HG02870 (cell line): ENCODE data around the gene ASCL2.

Experiments used
- ATAC-seq: cut with Tn5 transposase; IDR thresholded peaks from one replicate; pipeline ENCODE4 v1.9.1; 2021; ENCODE audit warnings: mild to moderate bottlenecking, moderate library complexity; ENCODE audit not compliant: unreplicated experiment

The ASCL2 gene

DNA sequence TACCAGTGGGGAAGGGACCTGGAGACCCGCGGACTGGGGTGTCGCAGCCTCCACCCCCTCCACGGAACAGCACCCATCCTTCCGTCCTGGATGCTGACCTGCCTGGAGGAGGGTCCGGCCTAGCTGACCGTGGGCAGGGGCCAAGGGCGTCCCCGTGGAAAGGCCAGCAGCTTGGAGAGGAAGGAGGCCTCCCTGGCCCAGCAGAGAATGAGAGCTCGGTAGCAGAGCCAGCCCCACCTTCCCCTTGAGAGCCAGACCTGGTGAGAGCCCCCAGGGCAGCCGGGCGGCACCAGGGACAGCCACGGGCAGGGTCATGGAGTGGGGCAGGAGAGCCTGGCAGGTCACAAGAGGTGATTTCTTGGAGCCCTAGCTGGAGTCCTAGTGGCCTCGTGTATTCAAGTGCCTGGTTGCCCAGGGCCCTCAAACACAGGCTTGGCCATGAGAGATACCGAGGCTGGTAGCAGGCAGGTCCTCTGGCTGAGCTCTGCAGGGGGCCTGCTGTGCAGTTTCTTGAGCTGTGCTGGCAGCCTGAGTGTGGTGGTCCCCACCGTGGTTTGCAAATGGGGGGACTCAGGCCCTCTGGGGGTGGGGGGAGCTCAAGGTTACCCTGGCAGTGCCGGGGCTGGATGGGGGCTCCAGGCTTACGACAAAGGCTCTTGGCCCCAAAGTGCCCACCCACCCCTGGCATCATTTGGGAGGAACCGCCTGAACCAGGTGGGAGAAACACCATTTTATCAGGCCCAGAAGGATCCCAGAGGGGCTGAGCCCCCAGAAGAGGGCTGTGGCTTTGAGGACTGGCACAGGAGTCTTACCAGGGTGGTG, 39.1 kb upstream of the ASCL2 start:
- no peak for ATAC-seq

DNA sequence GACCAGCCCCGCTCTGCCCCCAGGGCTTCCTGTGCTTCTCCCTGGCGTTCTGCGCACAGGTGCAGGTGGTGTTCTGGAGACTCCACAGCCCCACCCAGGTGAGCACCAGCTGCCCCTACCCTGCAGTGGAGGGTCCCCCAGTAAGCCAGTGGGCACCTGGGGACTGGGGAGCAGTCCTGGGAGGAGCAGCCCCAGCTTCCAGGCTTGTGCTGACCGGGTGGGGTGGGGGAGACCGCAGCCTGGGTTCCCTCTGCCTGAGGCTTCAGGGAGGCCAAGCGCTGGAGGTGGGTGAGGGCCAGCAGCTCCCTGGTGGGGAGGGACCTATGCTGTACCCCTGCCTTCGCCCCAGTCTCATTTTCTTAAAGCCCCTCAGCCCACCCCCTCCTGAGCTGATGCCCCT, 38.3 kb upstream of the ASCL2 start:
- no peak for ATAC-seq

GRCh38 chr11:2307501-2308331, 37.3 kb upstream of the ASCL2 start:
- ATAC-seq = no peak

GRCh38 chr11:2306877-2307500, 36.6 kb upstream of the ASCL2 start:
- no peak for ATAC-seq

DNA sequence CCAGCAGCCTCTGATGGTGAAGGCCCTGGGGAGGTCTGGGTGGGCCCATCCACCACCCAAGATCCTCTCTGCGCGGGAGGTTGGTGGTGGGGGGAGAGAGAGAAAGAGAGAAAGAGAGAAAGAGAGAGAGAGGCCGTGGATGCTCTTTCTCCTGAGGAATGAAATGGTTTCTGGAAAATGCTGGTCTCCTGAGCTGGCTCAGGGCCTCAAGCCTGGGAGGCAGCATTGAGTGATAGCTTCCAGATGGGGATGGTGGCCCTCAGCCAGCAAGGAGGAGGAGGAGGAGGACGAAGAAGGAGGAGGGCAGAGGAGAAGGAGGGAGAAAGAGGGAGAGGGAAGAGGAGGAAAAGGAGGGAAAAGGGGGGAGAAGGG, 36.0 kb upstream of the ASCL2 start:
- ATAC-seq = no peak

- ATAC-seq = no peak
These were observed 35.5 kb upstream of the ASCL2 start for GRCh38 chr11:2305788-2306451.

GRCh38 chr11:2305140-2305778, 34.9 kb upstream of the ASCL2 start:
- no peak for ATAC-seq

DNA sequence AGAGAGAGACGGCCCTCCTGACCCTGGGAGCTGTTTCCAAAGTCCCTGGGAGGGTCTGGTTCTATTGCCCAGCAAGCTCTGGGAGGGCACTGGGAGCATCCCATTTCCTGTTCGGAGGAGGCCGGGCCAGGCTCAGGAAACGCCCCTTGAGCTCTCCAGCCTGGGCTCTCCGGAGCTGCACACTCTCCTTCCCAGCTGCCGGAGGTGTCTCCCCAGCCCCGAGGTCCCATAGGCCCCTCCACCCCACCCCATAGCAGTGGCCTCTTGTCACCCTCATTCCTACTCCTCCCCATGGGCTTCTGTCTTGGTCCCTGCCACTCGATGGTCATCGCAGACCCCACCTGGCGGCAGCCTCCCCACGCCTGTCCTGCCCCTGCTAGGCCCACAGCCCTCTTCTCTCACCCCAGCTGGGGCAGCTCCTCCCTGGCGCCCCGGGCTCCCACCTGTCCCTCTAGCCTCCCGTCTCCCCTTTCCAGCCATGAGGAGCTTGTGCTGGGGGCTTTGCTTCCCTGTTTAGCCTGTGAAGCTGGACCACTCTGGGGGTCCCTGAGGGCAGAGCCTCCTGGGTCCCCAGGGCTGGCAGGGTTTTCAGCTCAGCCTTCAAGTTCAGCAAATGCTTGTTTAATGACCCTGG, 34.2 kb upstream of the ASCL2 start:
- ATAC-seq = no peak

GRCh38 chr11:2303627-2304505, 33.5 kb upstream of the ASCL2 start:
- no peak for ATAC-seq

DNA sequence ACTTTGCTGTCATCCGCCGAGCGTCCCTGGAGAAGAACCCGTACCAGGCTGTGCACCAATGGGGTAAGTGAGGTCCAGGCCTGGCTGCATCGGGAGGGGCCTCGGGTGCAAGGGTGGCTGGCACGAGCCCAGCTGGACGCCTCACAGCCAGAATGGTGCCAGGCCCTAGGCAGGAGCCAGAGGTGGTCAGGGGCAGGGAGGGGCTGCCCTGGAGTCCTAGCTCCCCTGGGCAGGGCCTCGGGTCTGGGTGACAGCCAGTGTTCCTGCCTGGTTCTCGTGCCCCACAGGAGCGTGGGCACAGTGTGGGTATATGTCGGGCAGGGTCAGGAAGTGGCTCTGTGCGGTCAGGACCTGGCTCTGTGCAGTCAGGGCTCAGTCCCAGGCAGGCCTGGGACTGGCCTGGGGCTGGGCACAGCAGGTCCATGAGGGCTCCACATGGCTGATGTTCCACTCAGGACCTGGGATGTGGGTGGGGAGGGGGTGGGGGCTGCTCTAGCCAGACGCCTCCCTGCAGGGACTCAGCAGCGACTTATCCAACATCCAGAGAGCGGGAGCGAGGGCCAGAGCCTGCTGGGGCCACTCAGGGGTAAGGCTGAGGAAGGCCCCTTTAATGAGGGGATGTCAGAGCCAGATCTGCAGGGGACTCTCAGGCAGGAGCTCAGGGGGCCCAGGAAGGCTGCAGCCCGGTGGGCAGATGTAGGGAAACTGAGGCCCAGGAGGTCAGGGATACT, 32.7 kb upstream of the ASCL2 start:
- ATAC-seq = no peak

DNA sequence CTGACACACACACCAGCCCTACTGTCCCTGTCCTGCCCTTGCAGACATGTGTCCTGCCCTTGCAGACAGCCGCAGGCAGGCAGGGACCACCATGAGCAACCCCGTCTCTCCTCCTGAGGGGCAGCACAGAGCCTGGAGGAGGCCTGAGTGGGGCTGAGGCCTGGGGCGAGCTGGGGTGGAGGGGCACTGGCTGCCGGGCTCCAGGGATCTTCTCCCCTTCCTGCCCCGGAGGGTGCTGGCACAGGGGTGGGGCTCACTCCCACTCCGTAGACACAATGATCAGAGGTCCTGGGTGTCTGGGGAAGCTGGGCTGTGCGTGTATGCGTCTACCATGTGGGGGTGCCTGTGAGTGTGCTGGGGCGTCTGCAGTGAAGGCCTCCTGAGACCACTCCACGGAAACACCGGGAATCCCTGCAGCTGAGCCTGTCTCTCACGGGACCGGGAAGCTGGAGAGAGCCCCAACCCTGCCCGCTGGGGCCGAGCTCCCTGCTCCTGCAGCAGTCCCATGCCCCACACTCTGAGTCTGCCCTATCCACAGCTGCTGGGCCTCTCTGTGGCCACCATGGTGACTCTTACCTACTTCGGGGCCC, 32.0 kb upstream of the ASCL2 start:
- peak; percentile 18 for ATAC-seq

DNA sequence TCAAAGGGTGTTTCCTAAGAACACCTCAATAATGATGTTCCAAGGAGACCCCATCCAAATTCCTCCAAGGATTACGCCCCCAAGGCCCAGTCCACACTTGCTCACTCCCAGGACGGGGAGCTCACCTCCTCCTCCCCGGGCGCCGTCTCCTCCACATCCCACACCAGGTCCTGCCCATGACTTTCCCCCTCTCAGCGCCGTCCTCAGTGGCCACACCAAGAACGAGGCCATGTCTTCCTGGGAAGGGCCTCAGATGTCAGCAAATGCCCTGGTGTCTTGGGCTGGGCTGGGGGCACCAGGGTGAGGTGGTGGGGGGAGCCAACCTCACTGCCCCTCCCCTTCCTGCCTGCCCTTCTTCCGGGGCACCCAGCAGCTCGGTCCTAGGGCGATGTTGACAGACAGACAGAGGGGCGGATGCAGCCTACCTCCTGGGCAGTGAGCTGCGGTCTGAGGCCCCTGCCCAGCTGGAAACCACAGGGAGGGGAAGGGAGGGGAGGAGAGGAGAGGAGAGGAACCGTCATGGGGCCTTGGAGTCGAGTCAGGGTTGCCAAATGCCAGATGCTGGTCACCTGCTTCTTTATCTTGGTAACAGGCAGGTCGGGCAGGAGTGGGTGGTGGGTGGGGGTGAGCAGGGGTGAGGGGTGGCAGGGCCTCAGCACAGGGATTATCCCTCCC, 31.4 kb upstream of the ASCL2 start, which contains the start of the genes C11orf21 and TSPAN32:
Gene C11orf21, minus strand, starts transcription at position 288 of the 675 bp plus-strand sequence. Its CDS starts 110 bp downstream, at position 178.
Gene TSPAN32, plus strand, starts transcription at position 383 of the 675 bp plus-strand sequence. Its CDS starts 137 bp downstream, at position 520.
- ATAC-seq = peak; percentile 66

GRCh38 chr11:2300936-2301630, 30.7 kb upstream of the ASCL2 start:
- ATAC-seq = no peak

DNA sequence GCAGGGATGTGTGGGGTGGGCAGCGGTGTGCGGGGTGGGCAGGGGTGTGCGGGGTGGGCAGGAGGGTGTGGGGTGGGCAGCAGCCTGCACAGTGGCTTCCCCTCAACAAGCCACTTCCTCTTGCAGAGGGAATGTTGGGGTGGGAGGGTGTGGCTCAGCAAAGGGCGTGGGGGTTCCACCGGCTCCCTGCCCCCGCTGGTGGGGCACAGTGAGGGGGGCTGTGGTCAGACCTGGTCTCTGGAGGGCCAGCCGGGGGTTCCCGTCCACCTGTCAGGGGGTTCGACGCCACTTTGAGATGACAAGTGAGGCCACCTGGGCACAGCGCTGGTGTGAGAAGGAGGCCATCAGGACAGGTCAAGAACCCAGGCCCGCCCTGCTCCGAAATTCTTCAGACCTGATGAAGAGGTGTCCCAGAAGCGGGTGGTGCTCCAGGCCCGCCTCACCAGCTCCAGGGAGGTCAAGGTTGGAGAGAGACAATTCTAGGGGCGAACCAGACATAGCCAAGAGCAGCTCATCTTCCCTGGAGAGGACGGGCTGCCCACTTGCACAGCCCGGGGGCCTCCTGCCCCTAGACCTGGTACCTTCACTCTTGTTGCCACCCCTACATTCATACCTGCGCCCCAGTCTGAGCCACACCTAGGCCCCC, 30.0 kb upstream of the ASCL2 start:
- ATAC-seq = no peak

DNA sequence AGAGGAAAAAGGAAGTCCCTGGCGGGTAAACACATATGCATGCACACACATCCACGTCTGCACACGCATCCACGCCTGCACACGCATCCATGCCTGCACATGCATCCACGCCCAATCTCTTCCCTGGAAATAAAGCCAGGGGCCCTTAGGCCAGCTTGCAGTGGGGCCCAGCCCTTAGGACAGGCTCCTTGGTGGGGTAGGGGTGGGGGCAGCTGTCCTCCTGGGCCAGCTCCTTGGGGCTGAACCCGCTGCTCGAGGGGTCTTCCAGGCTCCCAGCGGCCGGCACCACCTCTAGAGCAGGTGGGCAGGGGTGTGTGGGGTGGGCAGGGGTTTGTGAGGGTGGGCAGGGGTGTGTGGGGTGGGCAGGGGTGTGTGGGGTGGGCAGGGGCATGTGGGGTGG, 29.4 kb upstream of the ASCL2 start:
- no peak for ATAC-seq
